ENCODE results near the gene SCUBE1.

The SCUBE1 gene

DNA sequence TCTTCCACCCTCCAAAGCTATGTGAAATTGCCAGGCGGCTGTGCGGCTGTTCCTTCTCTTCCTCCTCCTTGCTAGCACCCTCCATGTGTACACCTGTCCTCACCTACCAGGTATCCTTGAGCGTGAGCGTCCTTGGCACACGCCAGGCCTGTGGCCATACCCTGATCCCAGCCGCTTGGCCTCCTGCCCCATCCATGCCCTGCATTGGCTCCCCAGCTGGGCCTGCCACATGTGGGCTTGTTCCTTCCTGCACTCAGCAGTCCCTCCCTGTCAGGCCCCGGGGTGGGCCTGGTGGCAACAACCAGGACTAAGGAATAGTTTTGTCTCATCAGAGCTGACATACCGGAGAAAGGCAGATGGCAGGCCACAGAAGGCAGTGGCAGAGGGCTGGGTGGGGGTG, 40.0 kb downstream of the SCUBE1 start:
- DNase-seq (ENCODE audit: low read depth in 1 of 2, low spot score in 1 of 2): no peak

DNA sequence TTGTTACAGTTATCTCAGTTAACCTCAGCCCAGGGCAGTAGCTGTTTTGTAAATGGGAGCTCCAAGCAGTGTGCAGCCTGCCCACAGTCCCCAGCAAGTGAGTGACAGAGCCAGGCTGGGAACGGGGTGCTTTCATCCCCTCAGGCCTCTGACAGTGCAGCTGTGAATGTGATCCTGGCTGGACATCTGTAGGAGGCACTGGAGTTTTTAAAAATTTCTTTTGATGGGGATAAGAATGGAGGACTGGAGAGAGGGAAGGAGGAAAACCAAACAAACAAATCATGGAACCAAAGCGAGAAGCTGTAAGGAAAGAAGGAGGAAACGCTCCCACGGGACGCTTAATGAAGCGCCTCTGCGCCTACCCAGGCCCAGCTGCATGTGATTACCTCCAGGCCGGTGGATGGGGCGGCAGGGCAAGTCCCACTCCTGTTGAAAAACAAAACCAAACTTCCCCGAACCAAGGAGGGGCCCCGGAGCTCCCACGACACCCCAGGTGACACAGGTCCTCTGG, 40.6 kb downstream of the SCUBE1 start:
- no peak for DNase-seq (ENCODE audit: low read depth in 1 of 2, low spot score in 1 of 2)

DNA sequence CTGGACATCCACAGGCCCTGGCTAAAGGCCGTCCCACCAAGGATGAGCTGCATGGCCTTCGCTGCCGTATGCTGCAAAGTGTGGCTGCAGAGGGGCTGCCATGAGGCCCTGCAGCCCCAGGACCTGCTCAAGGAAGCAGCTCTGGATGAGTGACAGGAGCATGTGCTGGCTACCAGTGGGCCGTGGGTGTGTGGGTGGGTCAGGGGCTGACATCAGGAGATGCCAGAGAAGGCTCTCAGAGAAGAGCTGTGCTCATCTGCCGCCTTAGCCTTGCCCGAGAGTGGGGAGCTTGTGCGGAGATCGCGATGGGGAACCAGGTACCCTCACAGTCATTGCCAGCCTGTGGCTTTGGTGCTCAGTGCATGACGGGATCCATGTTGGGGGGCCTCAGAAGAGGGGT, 41.3 kb downstream of the SCUBE1 start:
- DNase-seq (ENCODE audit: low read depth in 1 of 2, low spot score in 1 of 2): no peak

DNA sequence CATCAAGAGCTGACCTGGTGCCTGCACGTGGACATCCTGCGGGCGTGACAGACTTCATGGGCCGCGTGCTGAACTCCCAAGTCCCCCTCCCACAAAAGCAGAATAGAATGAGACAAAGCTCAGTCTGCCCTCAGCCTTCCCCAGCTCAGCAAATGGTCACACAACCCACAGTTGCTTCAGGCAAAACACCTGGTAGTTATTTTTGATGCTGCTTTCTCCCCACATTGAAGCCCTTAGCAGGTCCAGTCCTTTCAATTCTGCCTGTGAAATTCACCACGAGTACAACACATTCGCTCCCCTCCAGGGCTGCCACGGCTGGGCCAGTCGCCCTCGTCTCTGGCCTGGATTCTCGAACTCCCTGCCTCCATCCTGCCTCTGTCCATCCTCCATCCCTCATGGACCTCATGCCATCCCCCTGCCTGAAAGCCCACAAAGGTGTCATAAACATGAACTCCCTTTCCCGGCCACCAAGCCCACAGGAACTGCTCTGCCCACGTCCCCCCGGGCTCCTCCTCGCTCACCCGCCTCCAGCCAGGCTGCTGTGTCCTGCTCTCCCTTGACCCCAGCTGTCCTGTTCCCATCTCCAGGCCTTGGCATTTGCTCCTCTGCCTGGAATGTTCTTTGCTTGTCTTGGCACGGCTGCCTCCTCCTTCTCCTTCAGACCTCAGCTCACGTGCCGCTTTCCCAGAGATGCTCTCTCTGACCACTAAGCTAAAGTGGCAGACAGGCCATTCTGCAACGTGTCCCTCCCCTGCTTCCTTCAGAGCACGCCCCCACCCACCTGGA, 42.1 kb downstream of the SCUBE1 start:
- no peak for DNase-seq (ENCODE audit: low read depth in 1 of 2, low spot score in 1 of 2)

DNA sequence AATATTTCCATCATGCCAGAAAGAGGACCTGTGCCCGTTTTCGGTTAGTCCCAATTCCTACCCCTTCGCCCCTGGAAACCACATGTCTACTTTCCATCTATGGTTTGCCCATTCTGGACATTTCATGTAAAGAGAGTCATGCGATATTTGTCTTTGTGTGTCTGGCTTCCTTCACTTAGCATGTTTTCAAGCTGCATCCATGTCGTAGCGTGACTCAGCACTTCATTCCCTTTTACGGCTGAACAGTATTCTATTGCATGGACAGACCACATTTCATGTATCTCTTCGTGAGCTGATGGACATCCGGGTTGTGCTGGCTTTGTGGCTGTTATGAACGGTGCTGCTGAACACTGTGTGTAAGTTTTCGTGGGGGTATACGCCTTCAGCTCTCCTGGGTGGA, 43.4 kb downstream of the SCUBE1 start:
- no peak for DNase-seq (ENCODE audit: low read depth in 1 of 2, low spot score in 1 of 2)

DNA sequence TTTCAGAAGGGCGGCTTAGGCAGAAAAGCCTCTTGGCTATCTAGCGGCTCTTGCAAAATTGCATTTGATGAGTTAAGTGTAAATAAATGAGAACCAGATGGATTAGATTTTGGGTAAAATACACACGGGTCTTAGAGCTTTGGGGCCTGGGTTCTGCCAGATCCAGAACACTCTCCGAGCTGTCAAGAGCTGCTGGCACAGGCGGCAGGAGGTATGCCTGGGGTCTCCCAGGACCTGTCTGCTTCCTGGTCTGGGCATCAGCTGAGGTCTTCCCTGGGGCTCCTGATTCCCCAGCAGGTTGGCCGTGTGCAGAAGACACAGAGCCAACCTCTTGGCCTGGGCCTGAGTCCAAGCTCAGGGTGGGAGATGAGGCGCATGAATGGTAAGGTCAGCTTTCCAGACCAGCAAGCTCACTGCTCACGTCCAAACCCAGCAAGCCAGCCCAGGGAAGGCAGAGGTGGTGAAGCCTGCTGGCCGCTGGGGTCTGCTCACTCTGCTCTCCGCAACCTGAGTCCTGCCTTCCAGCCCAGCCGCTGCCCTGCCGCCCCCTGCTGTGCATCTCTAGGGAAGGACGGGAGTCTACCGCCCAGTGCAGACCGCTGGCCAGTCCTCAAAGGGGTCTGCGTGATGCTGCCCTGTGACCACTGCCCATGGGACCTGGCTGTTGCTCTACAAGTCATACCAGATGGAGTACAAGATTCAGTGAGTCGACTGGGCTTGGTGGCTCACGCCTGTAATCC, 44.9 kb downstream of the SCUBE1 start:
- no peak for DNase-seq (ENCODE audit: low read depth in 1 of 2, low spot score in 1 of 2)

DNA sequence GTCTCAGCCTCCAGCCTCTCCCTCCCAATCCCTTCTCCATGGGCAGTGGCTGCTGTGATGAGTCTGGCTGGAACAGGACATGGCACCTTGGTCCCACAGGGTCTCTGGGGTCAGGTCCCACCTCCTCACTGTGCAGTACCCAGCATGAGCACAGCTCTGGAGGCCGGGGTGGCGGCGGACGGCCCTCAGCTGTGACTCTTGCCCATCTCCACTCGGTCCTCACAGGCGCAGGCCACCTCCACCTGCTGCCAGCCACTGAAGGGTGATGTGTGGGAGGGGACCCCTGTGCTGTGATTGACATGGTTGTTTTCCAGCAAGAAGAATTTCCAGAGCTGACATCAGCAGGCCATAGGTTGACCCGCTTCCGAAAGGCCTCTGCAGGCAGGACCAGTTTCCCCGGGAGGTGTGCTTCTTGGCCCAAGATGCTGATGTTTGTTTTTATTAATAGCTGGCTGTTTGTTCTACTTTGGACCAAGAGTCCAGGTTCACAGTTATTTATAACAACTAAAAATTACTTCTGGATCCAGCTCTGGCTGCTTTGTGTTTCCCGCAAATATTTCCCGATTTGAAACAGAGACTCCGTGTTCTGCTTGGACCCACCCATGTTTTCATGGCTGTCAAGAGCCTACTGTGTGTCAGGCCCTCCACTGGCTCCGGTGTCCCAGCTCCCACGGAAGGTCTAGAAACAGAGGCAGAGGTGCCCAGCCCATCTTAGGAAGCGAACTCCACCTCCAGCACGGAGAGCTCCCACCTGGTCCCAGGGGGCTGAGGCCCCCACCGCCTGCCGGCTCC, 45.7 kb downstream of the SCUBE1 start:
- DNase-seq (ENCODE audit: low read depth in 1 of 2, low spot score in 1 of 2): no peak

DNA sequence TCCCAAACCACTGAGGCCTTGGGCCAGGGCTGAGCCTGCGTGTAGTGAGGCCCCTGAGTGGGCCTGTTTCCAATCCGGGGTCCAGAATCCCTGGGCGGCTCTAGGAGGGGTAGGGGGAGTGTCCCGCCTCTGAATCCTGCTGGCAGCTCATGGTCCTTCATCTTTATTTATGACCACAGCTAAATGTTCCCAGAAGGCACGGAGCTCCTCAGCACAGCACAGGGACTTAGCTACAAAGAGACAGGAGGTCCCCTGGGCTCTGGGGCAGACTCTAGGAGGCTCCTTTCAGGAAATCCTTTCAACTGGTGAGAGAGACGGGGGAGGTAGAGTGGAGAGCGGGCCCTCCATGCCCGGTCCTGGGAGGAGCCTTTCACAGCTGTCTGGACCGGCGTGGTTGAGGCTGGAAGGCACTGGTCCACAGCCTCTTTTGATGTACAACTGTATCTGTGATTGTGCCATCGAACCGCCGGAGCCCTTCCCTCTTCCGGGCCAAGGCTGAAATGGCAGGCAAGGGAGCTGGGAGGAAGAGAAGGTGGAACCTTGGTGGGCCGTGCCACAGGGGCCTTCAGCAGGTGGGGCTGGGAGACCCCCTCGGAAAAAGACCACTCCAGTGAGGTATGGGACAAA, 46.8 kb downstream of the SCUBE1 start:
- DNase-seq (ENCODE audit: low read depth in 1 of 2, low spot score in 1 of 2): no peak

DNA sequence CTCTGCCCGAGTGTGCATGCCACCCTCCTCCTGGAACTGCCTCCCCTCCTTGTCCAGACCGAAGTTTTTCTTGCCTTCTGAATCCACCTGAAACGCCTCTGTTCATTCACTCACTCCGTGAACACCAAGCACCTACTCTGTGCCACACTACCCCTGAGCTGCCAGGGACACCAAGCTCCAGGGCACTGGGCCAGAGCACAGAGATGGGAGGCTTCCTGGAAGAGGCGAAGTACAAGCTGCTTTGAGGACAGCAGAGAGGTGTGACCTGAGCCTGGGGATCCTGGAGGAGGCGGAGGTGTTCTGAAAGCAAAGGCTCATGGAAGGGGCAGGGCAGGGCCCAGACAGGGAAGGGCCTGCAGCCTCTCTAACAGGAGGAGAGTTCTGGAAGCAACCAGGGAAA, 47.5 kb downstream of the SCUBE1 start:
- no peak for DNase-seq (ENCODE audit: low read depth in 1 of 2, low spot score in 1 of 2)

DNA sequence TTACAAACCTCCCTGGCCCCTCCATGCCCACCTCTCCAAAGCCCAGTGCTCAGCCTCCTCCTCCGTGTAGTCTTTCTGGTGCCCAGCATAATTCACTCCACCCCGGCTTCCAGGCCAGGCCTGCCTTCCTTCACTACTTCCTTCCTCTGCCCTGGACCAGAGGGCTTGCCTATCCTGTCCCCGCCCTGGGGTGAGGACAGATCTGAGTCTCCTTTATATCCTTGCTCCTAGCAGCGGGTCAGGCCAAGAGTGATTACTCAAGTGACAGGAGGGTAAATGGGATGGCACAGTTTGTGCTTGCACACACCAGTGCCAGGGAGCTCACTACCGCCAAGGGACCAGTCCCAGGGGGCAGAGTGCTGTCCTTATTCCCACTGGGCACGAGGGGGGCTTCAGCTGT, 48.0 kb downstream of the SCUBE1 start:
- no peak for DNase-seq (ENCODE audit: low read depth in 1 of 2, low spot score in 1 of 2)

DNA sequence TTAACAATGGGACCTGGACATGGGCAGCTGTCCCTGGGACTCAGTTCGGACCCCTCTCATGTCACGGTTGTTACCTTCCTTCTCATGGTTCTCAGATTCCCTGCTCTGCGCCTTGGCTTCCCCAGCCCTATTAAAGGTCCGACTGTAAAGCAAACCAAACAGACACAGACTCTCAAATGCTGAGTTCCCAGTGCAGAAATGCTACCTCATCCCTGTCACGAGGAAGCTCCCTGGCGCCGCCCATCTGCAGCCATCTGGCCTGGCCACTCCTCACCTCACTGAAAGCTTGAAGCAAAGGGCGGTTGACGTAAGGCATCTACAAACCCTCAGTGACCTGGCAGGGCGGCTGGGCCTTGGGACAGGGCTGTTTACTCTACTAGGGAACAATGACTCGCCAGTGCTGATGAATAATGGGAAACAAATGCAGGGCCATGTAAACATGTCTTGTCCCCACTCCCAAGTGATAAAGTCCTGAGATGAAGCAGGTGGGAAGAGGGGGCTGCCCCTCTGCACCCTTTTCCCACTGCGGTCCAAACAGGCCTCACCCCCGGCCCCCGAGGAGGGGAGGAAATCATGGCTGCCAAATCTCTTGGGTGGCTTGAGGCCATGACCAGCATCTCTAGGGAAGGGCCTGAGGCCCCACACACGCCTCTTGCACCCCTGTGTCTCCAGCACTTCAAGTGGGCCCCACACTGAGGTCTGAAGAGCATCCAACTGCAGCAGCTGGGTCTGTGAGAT, 49.3 kb downstream of the SCUBE1 start:
- no peak for DNase-seq (ENCODE audit: low read depth in 1 of 2, low spot score in 1 of 2)

DNA sequence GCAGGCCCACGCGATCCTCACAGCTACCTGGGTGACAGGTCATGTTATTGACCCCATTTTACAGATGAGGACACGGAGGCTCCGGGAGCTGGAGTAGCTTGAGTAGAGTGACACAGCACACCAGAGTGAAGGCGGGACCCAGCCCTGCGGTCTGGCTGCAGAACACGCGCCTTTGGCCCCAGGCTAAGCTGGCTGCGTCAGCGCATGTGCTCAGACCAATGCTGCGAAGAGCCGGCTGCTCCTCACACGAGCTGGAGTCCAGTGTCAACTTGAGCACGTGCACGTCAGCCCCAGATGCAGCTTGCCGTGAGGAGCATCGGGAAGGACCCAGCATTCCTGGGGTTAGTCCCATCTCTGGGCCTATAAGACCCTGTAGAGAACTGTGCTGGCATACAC, 49.9 kb downstream of the SCUBE1 start:
- DNase-seq (ENCODE audit: low read depth in 1 of 2, low spot score in 1 of 2): no peak

DNA sequence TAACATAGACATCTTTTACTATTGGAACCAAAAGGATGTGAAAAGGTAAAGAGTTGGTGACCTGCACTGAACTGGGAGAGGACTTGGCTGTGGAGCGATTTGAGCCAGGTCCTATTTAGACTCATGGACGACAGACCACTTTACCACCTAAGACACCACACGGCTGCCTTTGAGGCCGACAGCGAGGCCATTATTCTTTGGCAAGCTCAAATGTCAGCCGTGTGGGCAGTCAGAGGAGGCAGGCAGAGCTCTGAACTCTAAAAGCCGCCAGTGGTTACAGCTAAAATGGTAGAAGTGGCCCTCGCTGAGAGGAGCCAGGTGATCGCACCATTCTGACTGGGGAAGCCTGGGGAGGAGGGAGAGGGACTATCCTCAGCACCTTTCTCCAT, 50.5 kb downstream of the SCUBE1 start:
- no peak for DNase-seq (ENCODE audit: low read depth in 1 of 2, low spot score in 1 of 2)

DNA sequence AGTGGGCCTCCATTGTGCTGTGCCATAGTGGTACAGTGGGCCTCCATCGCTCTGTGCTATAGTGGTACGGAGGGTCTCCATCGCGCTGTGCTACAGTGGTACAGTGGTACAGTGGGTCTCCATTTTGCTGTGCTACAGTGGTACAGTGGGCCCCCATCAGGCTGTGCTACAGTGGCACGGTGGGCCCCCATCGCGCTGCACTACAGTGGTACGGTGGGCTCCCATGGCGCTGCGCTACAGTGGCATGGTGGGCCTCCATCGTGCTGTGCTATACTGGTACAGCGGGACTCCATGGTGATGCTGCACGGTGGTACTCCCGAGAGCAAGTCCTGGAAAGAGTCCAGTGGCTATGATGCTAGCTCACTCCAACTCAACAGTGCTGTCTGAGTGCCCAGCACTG, 51.8 kb downstream of the SCUBE1 start:
- no peak for DNase-seq (ENCODE audit: low read depth in 1 of 2, low spot score in 1 of 2)

DNA sequence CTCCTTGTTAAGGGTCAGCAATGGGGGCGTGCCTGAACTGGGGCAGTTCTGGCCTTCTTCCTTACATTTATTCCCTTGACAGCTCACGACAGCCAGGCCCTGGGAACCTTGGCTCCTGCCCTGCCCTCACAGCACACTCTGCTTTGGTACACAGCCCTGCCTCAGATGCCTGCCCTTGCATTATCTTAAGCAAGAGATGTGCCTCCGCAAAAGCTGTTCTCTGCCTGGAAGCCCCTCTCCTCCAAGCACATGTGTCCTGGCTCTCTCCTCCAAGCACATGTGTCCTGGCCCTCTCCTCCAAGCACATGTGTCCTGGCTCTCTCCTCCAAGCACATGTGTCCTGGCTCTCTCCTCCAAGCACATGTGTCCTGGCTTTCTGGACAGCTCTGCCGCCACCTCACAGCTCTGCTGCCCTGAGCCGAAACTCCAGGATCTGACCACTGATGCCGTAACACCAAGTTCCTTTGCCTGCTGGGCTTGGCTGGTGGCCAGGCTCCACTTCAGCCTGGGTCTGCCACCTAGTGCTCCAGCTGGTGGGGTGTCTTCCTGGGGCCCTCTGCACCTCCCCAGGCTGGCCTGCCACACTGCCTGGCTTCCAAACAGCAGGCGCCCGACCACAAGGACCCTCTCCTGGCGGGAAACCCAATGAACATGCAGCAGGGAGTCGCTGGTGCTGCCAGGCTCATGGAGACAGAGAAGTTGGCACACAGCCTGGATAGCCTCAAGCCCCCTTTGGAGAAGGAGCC, 53.0 kb downstream of the SCUBE1 start:
- DNase-seq (ENCODE audit: low read depth in 1 of 2, low spot score in 1 of 2): no peak

DNA sequence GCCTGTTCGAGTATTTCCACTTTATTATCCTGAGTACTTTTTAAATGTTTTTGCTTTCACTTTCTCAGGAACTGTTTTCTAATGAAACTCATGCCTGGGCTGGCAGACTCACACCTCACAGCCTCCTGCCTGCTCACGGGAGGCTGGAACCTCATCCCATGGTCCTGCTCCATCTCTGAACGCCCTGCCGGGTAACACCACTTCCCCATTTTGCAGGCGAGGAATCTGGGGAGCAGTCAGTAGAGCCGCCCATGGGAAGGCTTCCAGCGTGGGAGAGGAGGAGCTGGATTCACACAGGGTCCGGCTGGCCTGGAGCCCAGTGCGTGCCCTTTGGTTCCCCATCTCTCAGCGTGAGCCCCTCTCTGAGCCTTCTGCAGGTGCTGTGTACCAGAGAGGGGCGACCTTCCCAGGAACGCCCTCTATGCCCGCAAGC, 53.6 kb downstream of the SCUBE1 start:
- DNase-seq (ENCODE audit: low read depth in 1 of 2, low spot score in 1 of 2): no peak

DNA sequence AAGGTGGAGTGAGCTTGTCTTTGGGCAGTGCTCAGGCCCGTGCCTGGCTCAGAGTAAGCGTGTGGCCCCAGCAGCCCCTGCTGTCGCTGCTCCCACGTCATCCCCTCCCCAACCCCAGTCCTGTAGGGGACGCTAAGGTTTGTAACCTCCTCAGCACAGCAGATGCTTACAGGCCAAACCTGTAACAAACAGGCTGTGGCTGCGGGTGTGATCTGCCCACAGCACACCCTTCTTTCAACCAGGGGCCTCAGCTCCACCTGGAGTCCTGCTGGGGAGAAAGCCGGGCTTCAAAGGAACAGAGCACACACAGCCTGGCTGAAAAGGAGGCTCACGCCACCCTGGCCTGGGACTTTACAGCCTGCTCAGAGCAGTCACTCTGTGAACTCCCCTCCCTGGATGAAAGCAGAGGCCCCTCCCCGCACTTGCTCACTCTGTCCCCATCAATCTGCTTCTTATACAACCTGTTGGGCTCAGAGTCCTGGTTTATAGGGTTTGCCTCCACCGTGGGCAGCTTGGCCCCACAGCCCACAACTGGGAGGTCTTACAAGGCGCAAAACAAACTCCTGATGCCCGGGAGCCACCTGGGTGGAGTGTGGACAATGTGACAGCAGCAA, 54.3 kb downstream of the SCUBE1 start:
- DNase-seq (ENCODE audit: low read depth in 1 of 2, low spot score in 1 of 2): no peak

DNA sequence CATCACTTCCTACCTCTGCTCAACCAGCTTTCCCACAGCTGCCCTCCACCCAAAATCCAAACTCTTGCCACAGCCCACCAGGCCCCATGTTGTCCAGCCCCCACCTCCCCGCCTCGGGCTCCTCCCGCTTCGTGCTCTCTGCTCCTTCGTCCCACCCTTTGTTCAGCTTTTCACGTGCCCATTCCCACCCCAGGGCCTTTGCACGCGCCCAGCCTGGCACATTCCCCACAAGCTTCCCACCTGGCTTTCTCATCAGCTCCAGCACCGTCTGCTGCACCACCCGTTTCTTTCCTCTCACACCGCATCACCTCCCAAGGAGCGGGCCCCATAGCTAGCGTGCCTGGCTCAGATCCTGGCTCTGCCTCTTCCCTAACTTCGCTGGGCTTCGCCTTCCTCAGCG, 54.8 kb downstream of the SCUBE1 start:
- no peak for DNase-seq (ENCODE audit: low read depth in 1 of 2, low spot score in 1 of 2)

DNA sequence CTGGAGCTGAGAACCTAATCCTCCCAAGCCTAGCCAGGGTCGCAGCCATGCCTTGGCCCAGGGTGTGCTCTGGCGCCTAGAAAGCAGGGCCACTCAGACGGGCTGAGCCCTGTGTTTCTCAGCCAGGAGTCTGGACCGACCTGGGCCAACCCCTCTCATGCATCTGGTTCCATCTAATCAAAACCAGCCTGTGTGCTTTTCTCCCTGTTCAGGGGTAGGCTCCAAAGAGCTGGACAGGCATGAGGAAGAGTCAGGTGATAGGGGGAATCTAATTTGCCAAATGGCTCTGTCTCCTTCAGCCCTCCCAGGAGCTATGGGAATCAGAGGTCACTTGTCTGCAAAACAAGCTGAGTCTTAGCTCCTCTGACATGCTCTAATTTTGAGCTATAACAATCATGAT, 55.7 kb downstream of the SCUBE1 start:
- DNase-seq (ENCODE audit: low read depth in 1 of 2, low spot score in 1 of 2): no peak

DNA sequence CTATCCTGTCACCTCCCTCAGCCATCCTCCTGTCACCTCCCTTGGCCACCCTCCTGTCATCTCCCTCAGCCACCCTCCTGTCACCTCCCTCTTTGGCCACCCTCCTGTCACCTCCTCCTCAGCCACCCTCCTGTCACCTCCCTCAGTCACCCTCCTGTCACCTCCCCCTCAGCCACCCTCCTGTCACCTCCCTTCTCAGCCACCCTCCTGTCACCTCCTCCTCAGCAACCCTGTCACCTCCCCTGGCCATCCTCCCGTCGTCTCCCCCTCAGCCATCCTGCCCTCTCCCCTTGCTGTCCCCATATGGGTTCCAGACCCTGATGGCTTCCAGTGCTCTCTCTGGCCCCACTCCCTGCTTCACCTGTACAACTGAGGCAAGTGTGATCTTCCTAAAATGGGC, 61.8 kb downstream of the SCUBE1 start:
- no peak for DNase-seq (ENCODE audit: low read depth in 1 of 2, low spot score in 1 of 2)

All from activated T-helper 1 cell treated with anti-CD3 and anti-CD28 coated beads, Interleukin-2, amount 50 U/mL, for 16 hours (primary cell).